Karpas-422 (cell line): Measurements from ENCODE around the gene FAH. TPM values are rescaled to one million over a fixed set of nuclear protein-coding genes. Genes with fewer than 3 reads are reported as not detected.

Experiments
- DNase-seq: peaks from one replicate; pipeline ENCODE4 v3.0.0-alpha.2; 2015
- H2AFZ ChIP-seq: fragments of 200-600 bp; sonication (generic); 2 replicates; pipeline ENCODE4 v1.6.1; 2014; ENCODE audit warnings: antibody characterized with exemption, low read length, mixed read lengths
- H3K27ac ChIP-seq: fragments of 200-600 bp; sonication (generic); 2 replicates; pipeline ENCODE4 v1.5.1; 2014; ENCODE audit warnings: mild to moderate bottlenecking, low read length, moderate library complexity
- H3K27me3 ChIP-seq: fragments of 200-600 bp; sonication (generic); 2 replicates; pipeline ENCODE4 v1.6.1; 2014; ENCODE audit warnings: low read length, mixed read lengths
- H3K36me3 ChIP-seq: fragments of 200-600 bp; sonication (generic); 2 replicates; pipeline ENCODE4 v1.6.1; 2014; ENCODE audit warnings: low read length, mixed read lengths; ENCODE audit not compliant: insufficient read depth
- H3K4me1 ChIP-seq: fragments of 200-600 bp; sonication (generic); 2 replicates; pipeline ENCODE4 v1.6.1; 2014; ENCODE audit warnings: mild to moderate bottlenecking, low read length, mixed read lengths
- H3K4me2 ChIP-seq: fragments of 200-600 bp; sonication (generic); 2 replicates; pipeline ENCODE4 v1.6.1; 2014; ENCODE audit warnings: low read length, low read depth, mild to moderate bottlenecking; ENCODE audit not compliant: poor library complexity, severe bottlenecking
- H3K4me3 ChIP-seq: fragments of 200-600 bp; sonication (generic); 2 replicates; pipeline ENCODE4 v1.5.1; 2014; ENCODE audit warnings: mild to moderate bottlenecking, antibody characterized with exemption, low read length, mixed read lengths
- H3K79me2 ChIP-seq: fragments of 200-600 bp; sonication (generic); 2 replicates; pipeline ENCODE4 v1.6.1; 2014; ENCODE audit warnings: mild to moderate bottlenecking, low read length, mixed read lengths
- H3K9ac ChIP-seq: fragments of 200-600 bp; sonication (generic); 2 replicates; pipeline ENCODE4 v1.6.0; 2014; ENCODE audit warnings: low read length
- H3K9me2 ChIP-seq: fragments of 200-600 bp; sonication (generic), shearing (Covaris generic); replicated peaks from 2 replicates; pipeline ENCODE4 v1.6.0; 2014; ENCODE audit warnings: mild to moderate bottlenecking, low read length, moderate library complexity; ENCODE audit not compliant: insufficient read depth
- H3K9me3 ChIP-seq: fragments of 300-700, 200-600 bp; sonication (generic); 2 replicates; pipeline ENCODE4 v1.6.1; 2014; ENCODE audit warnings: low read length, mixed read lengths
- H4K20me1 ChIP-seq: fragments of 200-600 bp; sonication (generic); 2 replicates; pipeline ENCODE4 v1.6.1; 2014; ENCODE audit warnings: mild to moderate bottlenecking, antibody characterized with exemption, low read length, low read depth; ENCODE audit not compliant: insufficient read depth
- total RNA-seq: library from RNA; depleted of rRNA; stranded (reverse); fragments of >200 nt; shearing (Covaris generic); gene quantifications from 2 replicates; pipeline ENCODE4 v1.2.3, GENCODE V29; 2014; ENCODE audit warnings: low replicate concordance

FAH gene
- total RNA-seq, 1 experiment from 2014 or later: 38.8 TPM

- H3K79me2 ChIP-seq: no peaks in the 10 kb centered on the region
- no peaks in the 10 kb centered on the region for H3K9me2 ChIP-seq
- no peaks in the 10 kb centered on the region for H3K36me3 ChIP-seq
- H3K4me3 ChIP-seq: no peak overlapping the region
- no peaks in the 10 kb centered on the region for H3K27me3 ChIP-seq
- no peak overlapping the region for H3K27ac ChIP-seq
- H3K4me2 ChIP-seq: no peak overlapping the region
- H3K9me3 ChIP-seq: no peaks in the 10 kb centered on the region
- peaks cover 19% of the 10 kb centered on the region for H3K4me1 ChIP-seq
- H3K9ac ChIP-seq: no peak overlapping the region
- no peak for DNase-seq
- H2AFZ ChIP-seq: no peak overlapping the region
- no peaks in the 10 kb centered on the region for H4K20me1 ChIP-seq
Measured at GRCh38 chr15:80208758-80209734, 56.2 kb downstream of the FAH start.

- peak overlapping the region; percentile 3 for H3K4me2 ChIP-seq
- DNase-seq: peak; percentile 60
- H3K9me2 ChIP-seq: no peaks in the 10 kb centered on the region; the same call in 1 of the 2 replicates
- no peaks in the 10 kb centered on the region for H3K27me3 ChIP-seq
- H3K9me3 ChIP-seq: no peaks in the 10 kb centered on the region
- H3K9ac ChIP-seq: no peak overlapping the region
- H2AFZ ChIP-seq: no peak overlapping the region
- no peak overlapping the region for H3K27ac ChIP-seq
- H3K4me1 ChIP-seq: peaks cover 19% of the 10 kb centered on the region
- H4K20me1 ChIP-seq: no peaks in the 10 kb centered on the region
- H3K79me2 ChIP-seq: no peaks in the 10 kb centered on the region
- H3K4me3 ChIP-seq: no peak overlapping the region
- no peaks in the 10 kb centered on the region for H3K36me3 ChIP-seq
Measured at GRCh38 chr15:80210611-80211573, 58.1 kb downstream of the FAH start.

GRCh38 chr15:80211976-80212375, 59.2 kb downstream of the FAH start:
- no peak overlapping the region for H3K27ac ChIP-seq
- H3K4me1 ChIP-seq: peaks cover 19% of the 10 kb centered on the region
- H3K4me2 ChIP-seq: no peak overlapping the region
- no peak overlapping the region for H2AFZ ChIP-seq
- no peaks in the 10 kb centered on the region for H3K27me3 ChIP-seq
- no peaks in the 10 kb centered on the region for H3K9me3 ChIP-seq
- DNase-seq: no peak
- H3K79me2 ChIP-seq: no peaks in the 10 kb centered on the region
- no peaks in the 10 kb centered on the region for H4K20me1 ChIP-seq
- no peak overlapping the region for H3K4me3 ChIP-seq
- no peaks in the 10 kb centered on the region; the same call in 1 of the 2 replicates for H3K9me2 ChIP-seq
- H3K9ac ChIP-seq: no peak overlapping the region
- no peaks in the 10 kb centered on the region for H3K36me3 ChIP-seq

GRCh38 chr15:80214910-80215309, 62.1 kb downstream of the FAH start:
- H2AFZ ChIP-seq: no peak overlapping the region
- no peak overlapping the region for H3K27ac ChIP-seq
- H3K9ac ChIP-seq: no peak overlapping the region
- H3K79me2 ChIP-seq: no peaks in the 10 kb centered on the region
- no peaks in the 10 kb centered on the region for H3K27me3 ChIP-seq
- no peak for DNase-seq
- no peaks in the 10 kb centered on the region; the same call in 1 of the 2 replicates for H3K9me2 ChIP-seq
- peaks cover 14% of the 10 kb centered on the region for H3K4me1 ChIP-seq
- no peaks in the 10 kb centered on the region for H4K20me1 ChIP-seq
- H3K4me2 ChIP-seq: no peak overlapping the region
- H3K9me3 ChIP-seq: no peaks in the 10 kb centered on the region
- H3K4me3 ChIP-seq: no peak overlapping the region
- H3K36me3 ChIP-seq: no peaks in the 10 kb centered on the region

- no peaks in the 10 kb centered on the region for H4K20me1 ChIP-seq
- H3K4me2 ChIP-seq: no peak overlapping the region
- no peaks in the 10 kb centered on the region for H3K9me3 ChIP-seq
- H3K36me3 ChIP-seq: no peaks in the 10 kb centered on the region
- H3K27me3 ChIP-seq: no peaks in the 10 kb centered on the region
- H3K9me2 ChIP-seq: no peaks in the 10 kb centered on the region; the same call in 1 of the 2 replicates
- H2AFZ ChIP-seq: no peak overlapping the region
- no peak overlapping the region for H3K4me3 ChIP-seq
- H3K79me2 ChIP-seq: no peaks in the 10 kb centered on the region
- DNase-seq: no peak
- H3K27ac ChIP-seq: no peak overlapping the region
- H3K9ac ChIP-seq: no peak overlapping the region
- peaks cover 6% of the 10 kb centered on the region for H3K4me1 ChIP-seq
Measured at GRCh38 chr15:80216141-80216540, 63.3 kb downstream of the FAH start.

GRCh38 chr15:80216911-80217310, 64.1 kb downstream of the FAH start:
- Histone ChIP-seq H3K9me3 (no peaks in the 10 kb centered on the region), H3K9ac (no peak overlapping the region), H3K36me3 (no peaks in the 10 kb centered on the region), H3K27me3 (no peaks in the 10 kb centered on the region), H3K27ac (no peak overlapping the region), H3K4me2 (no peak overlapping the region), H4K20me1 (no peaks in the 10 kb centered on the region), H3K79me2 (no peaks in the 10 kb centered on the region), H2AFZ (no peak overlapping the region), H3K4me3 (no peak overlapping the region), H3K4me1 (no peaks in the 10 kb centered on the region), H3K9me2 (no peaks in the 10 kb centered on the region; the same call in 1 of the 2 replicates)
- DNase-seq: no peak

GRCh38 chr15:80217327-80217900, 64.6 kb downstream of the FAH start:
- DNase-seq: no peak
- Histone ChIP-seq H3K4me1 (no peaks in the 10 kb centered on the region), H3K4me3 (no peak overlapping the region), H3K4me2 (no peak overlapping the region), H3K27me3 (no peaks in the 10 kb centered on the region), H3K79me2 (no peaks in the 10 kb centered on the region), H3K9me3 (no peaks in the 10 kb centered on the region), H3K9me2 (no peaks in the 10 kb centered on the region; the same call in 1 of the 2 replicates), H4K20me1 (no peaks in the 10 kb centered on the region), H3K9ac (no peak overlapping the region), H3K36me3 (no peaks in the 10 kb centered on the region), H2AFZ (no peak overlapping the region), H3K27ac (no peak overlapping the region)
